ENCODE measurements around the gene TPCN2.

TPCN2 gene

GRCh38 chr11:69156673-69157155 is 108.0 kb downstream of the TPCN2 start:
- no peak overlapping the region for H3K4me3 ChIP-seq (ENCODE audit: low read depth, low read length)
- no peak for DNase-seq (ENCODE audit: low read depth)
- no peak for TF ChIP-seq MAX (IDR thresholded peaks at IDR 0.05; ENCODE audit: low read depth, low read length)
- TF ChIP-seq POLR2A (IDR thresholded peaks at IDR 0.05; ENCODE audit: extremely low read depth, insufficient read length) = no peak
- TF ChIP-seq CTCF (IDR thresholded peaks at IDR 0.05; ENCODE audit: low read depth, low read length) = no peak
- no peak for TF ChIP-seq MYC (IDR thresholded peaks at IDR 0.05; ENCODE audit: low read depth, low read length)

- TF ChIP-seq CTCF (IDR thresholded peaks at IDR 0.05; ENCODE audit: low read depth, low read length) (no peak), POLR2A (IDR thresholded peaks at IDR 0.05; ENCODE audit: extremely low read depth, insufficient read length) (no peak), MYC (IDR thresholded peaks at IDR 0.05; ENCODE audit: low read depth, low read length) (no peak), MAX (IDR thresholded peaks at IDR 0.05; ENCODE audit: low read depth, low read length) (no peak)
- H3K4me3 ChIP-seq (ENCODE audit: low read depth, low read length) = no peak overlapping the region
- DNase-seq (ENCODE audit: low read depth) = no peak
Observed at GRCh38 chr11:69157156-69157821, 108.6 kb downstream of the TPCN2 start.

- no peak overlapping the region for H3K4me3 ChIP-seq (ENCODE audit: low read depth, low read length)
- DNase-seq (ENCODE audit: low read depth) = no peak
- no peak for TF ChIP-seq CTCF (IDR thresholded peaks at IDR 0.05; ENCODE audit: low read depth, low read length)
- TF ChIP-seq MYC (IDR thresholded peaks at IDR 0.05; ENCODE audit: low read depth, low read length) = no peak
- TF ChIP-seq MAX (IDR thresholded peaks at IDR 0.05; ENCODE audit: low read depth, low read length) = no peak
- TF ChIP-seq POLR2A (IDR thresholded peaks at IDR 0.05; ENCODE audit: extremely low read depth, insufficient read length) = no peak
Observed at GRCh38 chr11:69157822-69158231, 109.1 kb downstream of the TPCN2 start.

- H3K4me3 ChIP-seq (ENCODE audit: low read depth, low read length) = no peak overlapping the region
- DNase-seq (ENCODE audit: low read depth) = no peak
- TF ChIP-seq CTCF (IDR thresholded peaks at IDR 0.05; ENCODE audit: low read depth, low read length) = no peak
- TF ChIP-seq POLR2A (IDR thresholded peaks at IDR 0.05; ENCODE audit: extremely low read depth, insufficient read length) = no peak
- TF ChIP-seq MYC (IDR thresholded peaks at IDR 0.05; ENCODE audit: low read depth, low read length) = no peak
- no peak for TF ChIP-seq MAX (IDR thresholded peaks at IDR 0.05; ENCODE audit: low read depth, low read length)
Observed at GRCh38 chr11:69158301-69159149, 109.8 kb downstream of the TPCN2 start.

- no peak overlapping the region for H3K4me3 ChIP-seq (ENCODE audit: low read depth, low read length)
- TF ChIP-seq MAX (IDR thresholded peaks at IDR 0.05; ENCODE audit: low read depth, low read length) (no peak), MYC (IDR thresholded peaks at IDR 0.05; ENCODE audit: low read depth, low read length) (no peak), CTCF (IDR thresholded peaks at IDR 0.05; ENCODE audit: low read depth, low read length) (no peak), POLR2A (IDR thresholded peaks at IDR 0.05; ENCODE audit: extremely low read depth, insufficient read length) (no peak)
- no peak for DNase-seq (ENCODE audit: low read depth)
Observed at GRCh38 chr11:69159150-69159852, 110.6 kb downstream of the TPCN2 start.
